ENCODE measurements around the gene GPC1.

The GPC1 gene

DNA sequence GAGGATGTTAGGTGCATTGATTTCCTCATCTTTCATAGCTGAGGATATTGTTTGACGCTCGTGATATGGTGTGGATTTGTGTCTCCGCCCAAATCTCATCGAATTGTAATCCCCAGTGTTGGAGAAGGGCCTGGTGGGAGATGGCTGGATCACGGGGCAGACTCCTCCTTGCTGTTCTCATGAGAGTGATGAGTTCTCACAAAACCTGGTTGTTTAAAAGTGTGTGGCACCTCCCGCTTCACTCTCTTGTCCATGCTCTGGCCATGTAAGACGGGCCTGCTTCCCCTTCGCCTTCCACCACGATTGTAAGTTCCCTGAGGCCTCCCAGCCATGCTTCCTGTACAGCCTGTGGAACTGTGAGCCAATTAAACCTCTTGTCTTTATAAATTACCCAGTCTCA lies 28.4 kb upstream of the GPC1 start:
- no peaks in the 10 kb centered on the region for H4K20me1 ChIP-seq (ENCODE audit: insufficient read depth, low read length)

GRCh38 chr2:240410004-240410403 lies 25.5 kb upstream of the GPC1 start:
- no peaks in the 10 kb centered on the region for H3K27me3 ChIP-seq (ENCODE audit: insufficient read depth, low read length)
- no peak overlapping the region for H3K9ac ChIP-seq (ENCODE audit: low read length)
- no peak overlapping the region for H3K4me2 ChIP-seq (ENCODE audit: low read length)
- no peaks in the 10 kb centered on the region for H3K9me3 ChIP-seq (ENCODE audit: low read length)
- H3K36me3 ChIP-seq (ENCODE audit: insufficient read depth, low read length): no peaks in the 10 kb centered on the region
- no peak overlapping the region for H2AFZ ChIP-seq (ENCODE audit: low read length)
- no peaks in the 10 kb centered on the region for H4K20me1 ChIP-seq (ENCODE audit: insufficient read depth, low read length)
- no peak overlapping the region for H3K27ac ChIP-seq (ENCODE audit: low read depth, low read length, poor library complexity, severe bottlenecking)
- H3K9me2 ChIP-seq (ENCODE audit: low read depth, low read length): no peaks in the 10 kb centered on the region
- H3F3A ChIP-seq (ENCODE audit: insufficient read depth, low read length): no peaks in the 10 kb centered on the region
- no peak for TF ChIP-seq EZH2 (IDR thresholded peaks at IDR 0.05; ENCODE audit: borderline replicate concordance, low read length)
- TF ChIP-seq, protein P1, sequence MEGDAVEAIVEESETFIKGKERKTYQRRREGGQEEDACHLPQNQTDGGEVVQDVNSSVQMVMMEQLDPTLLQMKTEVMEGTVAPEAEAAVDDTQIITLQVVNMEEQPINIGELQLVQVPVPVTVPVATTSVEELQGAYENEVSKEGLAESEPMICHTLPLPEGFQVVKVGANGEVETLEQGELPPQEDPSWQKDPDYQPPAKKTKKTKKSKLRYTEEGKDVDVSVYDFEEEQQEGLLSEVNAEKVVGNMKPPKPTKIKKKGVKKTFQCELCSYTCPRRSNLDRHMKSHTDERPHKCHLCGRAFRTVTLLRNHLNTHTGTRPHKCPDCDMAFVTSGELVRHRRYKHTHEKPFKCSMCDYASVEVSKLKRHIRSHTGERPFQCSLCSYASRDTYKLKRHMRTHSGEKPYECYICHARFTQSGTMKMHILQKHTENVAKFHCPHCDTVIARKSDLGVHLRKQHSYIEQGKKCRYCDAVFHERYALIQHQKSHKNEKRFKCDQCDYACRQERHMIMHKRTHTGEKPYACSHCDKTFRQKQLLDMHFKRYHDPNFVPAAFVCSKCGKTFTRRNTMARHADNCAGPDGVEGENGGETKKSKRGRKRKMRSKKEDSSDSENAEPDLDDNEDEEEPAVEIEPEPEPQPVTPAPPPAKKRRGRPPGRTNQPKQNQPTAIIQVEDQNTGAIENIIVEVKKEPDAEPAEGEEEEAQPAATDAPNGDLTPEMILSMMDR (IDR thresholded peaks at IDR 0.05; ENCODE audit: low read length): no peak
- no peaks in the 10 kb centered on the region for H3K4me1 ChIP-seq (ENCODE audit: insufficient read depth, low read length, severe bottlenecking)
- H3K79me2 ChIP-seq (ENCODE audit: insufficient read depth, low read length): no peaks in the 10 kb centered on the region
- H3K4me3 ChIP-seq (ENCODE audit: low read depth, low read length, poor library complexity, severe bottlenecking): no peak overlapping the region

More for the DNA sequence above, 28.4 kb upstream of the GPC1 start:
- Histone ChIP-seq H3K4me2 (ENCODE audit: low read length) (no peak overlapping the region), H3K4me3 (ENCODE audit: low read depth, low read length, poor library complexity, severe bottlenecking) (no peak overlapping the region), H3K27ac (ENCODE audit: low read depth, low read length, poor library complexity, severe bottlenecking) (no peak overlapping the region), H3K36me3 (ENCODE audit: insufficient read depth, low read length) (no peaks in the 10 kb centered on the region), H2AFZ (ENCODE audit: low read length) (no peak overlapping the region), H3K9ac (ENCODE audit: low read length) (no peak overlapping the region), H3K4me1 (ENCODE audit: insufficient read depth, low read length, severe bottlenecking) (no peaks in the 10 kb centered on the region), H3K9me3 (ENCODE audit: low read length) (no peaks in the 10 kb centered on the region), H3K9me2 (ENCODE audit: low read depth, low read length) (no peaks in the 10 kb centered on the region), H3K27me3 (ENCODE audit: insufficient read depth, low read length) (peaks cover 5% of the 10 kb centered on the region; the same call in 1 of the 2 replicates), H3K79me2 (ENCODE audit: insufficient read depth, low read length) (no peaks in the 10 kb centered on the region), H3F3A (ENCODE audit: insufficient read depth, low read length) (no peaks in the 10 kb centered on the region)
- TF ChIP-seq, protein P1 (IDR thresholded peaks at IDR 0.05; ENCODE audit: low read length): no peak
- no peak for TF ChIP-seq EZH2 (IDR thresholded peaks at IDR 0.05; ENCODE audit: borderline replicate concordance, low read length)

DNA sequence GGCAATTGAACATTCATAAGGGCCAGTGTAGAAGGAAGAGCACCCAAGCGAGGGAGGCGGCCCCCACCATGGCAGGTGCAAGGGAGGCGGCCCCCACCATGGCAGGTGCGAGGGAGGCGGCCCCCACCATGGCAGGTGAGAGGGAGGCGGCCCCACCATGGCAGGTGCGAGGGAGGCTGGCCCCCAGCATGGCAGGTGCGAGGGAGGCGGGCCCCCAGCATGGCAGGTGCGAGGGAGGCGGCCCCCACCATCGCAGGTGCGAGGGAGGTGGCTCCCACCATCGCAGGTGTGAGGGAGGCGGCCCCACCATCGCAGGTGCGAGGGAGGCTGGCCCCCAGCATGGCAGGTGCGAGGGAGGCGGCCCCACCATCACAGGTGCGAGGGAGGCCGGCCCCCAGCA lies 24.7 kb upstream of the GPC1 start:
- Histone ChIP-seq H3F3A (ENCODE audit: insufficient read depth, low read length) (no peaks in the 10 kb centered on the region), H3K36me3 (ENCODE audit: insufficient read depth, low read length) (no peaks in the 10 kb centered on the region), H4K20me1 (ENCODE audit: insufficient read depth, low read length) (no peaks in the 10 kb centered on the region), H3K27me3 (ENCODE audit: insufficient read depth, low read length) (no peaks in the 10 kb centered on the region), H3K4me2 (ENCODE audit: low read length) (no peak overlapping the region), H3K4me1 (ENCODE audit: insufficient read depth, low read length, severe bottlenecking) (no peaks in the 10 kb centered on the region), H3K9me2 (ENCODE audit: low read depth, low read length) (no peaks in the 10 kb centered on the region), H3K4me3 (ENCODE audit: low read depth, low read length, poor library complexity, severe bottlenecking) (no peak overlapping the region), H3K9me3 (ENCODE audit: low read length) (no peaks in the 10 kb centered on the region), H3K79me2 (ENCODE audit: insufficient read depth, low read length) (no peaks in the 10 kb centered on the region), H3K9ac (ENCODE audit: low read length) (no peak overlapping the region), H2AFZ (ENCODE audit: low read length) (no peak overlapping the region), H3K27ac (ENCODE audit: low read depth, low read length, poor library complexity, severe bottlenecking) (no peak overlapping the region)
- no peak for TF ChIP-seq EZH2 (IDR thresholded peaks at IDR 0.05; ENCODE audit: borderline replicate concordance, low read length)
- TF ChIP-seq, protein P1 (IDR thresholded peaks at IDR 0.05; ENCODE audit: low read length): no peak
